SK-N-SH (cell line): ENCODE results near the gene EVC2.

Source experiments
- EP300 ChIP-seq, 2 experiments: IDR thresholded peaks; 2 replicates each; pipeline versions ENCODE4 v1.4.0 to v1.6.1; 2012; ENCODE audit warnings: borderline replicate concordance in 1 of 2, low read depth in 1 of 2, low read length in 1 of 2
- EZH2phosphoT487 ChIP-seq: fragments of 200-600 bp; sonication (generic); IDR thresholded peaks from 2 replicates; pipeline ENCODE4 v1.6.1; 2017; ENCODE audit warnings: low read depth, mixed run types, mild to moderate bottlenecking, antibody characterized with exemption, moderate library complexity, borderline replicate concordance
- IRF3 ChIP-seq: fragments of 150-350 bp; IDR thresholded peaks from 2 replicates; pipeline ENCODE4 v1.6.1; 2016; ENCODE audit warnings: mild to moderate bottlenecking, low read depth, low read length
- MAX ChIP-seq: IDR thresholded peaks from 2 replicates; pipeline ENCODE4 v1.4.0; 2012; ENCODE audit warnings: low read depth
- RAD21 ChIP-seq: IDR thresholded peaks from 2 replicates; pipeline ENCODE4 v1.6.1; 2012; ENCODE audit warnings: mild to moderate bottlenecking, low read length
- RFX5 ChIP-seq: IDR thresholded peaks from 2 replicates; pipeline ENCODE4 v1.6.1; 2012; ENCODE audit warnings: mild to moderate bottlenecking, improper control_type of control experiment, low read length
- SIN3A ChIP-seq: IDR thresholded peaks from 2 replicates; pipeline ENCODE4 v1.6.1; 2012; ENCODE audit warnings: low read depth, mild to moderate bottlenecking, low read length, moderate library complexity, borderline replicate concordance
- TF ChIP-seq, protein P1 (sequence below): fragments of 200-600 bp; sonication (generic); IDR thresholded peaks from 2 replicates; pipeline ENCODE4 v1.6.1; 2017; ENCODE audit warnings: antibody characterized with exemption, mild to moderate bottlenecking, moderate library complexity
- TF ChIP-seq, protein P2 (sequence below): IDR thresholded peaks from 2 replicates; pipeline ENCODE4 v1.4.0; 2012; ENCODE audit warnings: low read depth, borderline replicate concordance

DNA sequence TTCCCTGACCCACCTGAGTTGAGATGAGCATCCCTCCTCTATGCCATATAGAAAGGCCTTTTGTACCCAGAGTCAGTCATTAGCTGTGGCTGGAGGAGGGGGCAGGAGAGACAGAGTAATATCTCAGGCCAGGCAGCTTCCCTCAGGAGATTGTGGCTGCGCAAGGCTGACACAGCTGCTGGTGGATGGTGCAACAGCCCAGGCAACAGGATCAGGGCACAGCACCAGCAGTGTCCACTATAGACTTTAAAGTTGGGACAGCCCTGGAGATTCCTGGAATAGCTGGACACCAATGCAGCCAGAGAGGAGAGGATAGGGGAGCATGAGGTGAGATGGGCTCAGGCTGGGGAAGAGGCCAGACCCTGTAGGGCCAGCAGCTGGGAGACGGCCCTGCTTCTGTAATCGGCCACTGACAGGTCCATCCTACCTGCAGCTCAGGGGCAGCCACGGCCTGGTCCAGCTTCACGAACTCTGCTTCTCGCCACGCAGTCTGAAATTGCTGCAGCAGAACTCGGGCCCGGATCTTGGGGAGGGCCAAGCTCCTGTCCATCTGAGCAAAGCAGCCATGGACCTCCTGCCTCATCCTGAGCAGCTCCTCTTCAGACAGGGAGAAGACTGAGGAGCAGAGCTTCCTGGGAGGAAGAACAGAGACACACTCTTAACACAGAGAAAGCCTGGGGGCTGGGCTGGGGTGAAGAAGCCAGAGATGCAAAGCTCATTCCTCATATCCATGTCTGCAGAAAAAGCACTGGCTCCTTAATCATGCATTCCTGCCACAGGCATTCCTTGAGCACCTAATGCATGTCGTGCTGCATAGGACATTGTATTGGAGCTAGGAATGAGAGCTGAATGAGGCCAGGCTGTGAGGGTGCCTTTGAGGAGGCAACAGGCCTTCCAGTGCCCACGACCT lies 90.1 kb downstream of the EVC2 start:
- TF ChIP-seq, protein P1, sequence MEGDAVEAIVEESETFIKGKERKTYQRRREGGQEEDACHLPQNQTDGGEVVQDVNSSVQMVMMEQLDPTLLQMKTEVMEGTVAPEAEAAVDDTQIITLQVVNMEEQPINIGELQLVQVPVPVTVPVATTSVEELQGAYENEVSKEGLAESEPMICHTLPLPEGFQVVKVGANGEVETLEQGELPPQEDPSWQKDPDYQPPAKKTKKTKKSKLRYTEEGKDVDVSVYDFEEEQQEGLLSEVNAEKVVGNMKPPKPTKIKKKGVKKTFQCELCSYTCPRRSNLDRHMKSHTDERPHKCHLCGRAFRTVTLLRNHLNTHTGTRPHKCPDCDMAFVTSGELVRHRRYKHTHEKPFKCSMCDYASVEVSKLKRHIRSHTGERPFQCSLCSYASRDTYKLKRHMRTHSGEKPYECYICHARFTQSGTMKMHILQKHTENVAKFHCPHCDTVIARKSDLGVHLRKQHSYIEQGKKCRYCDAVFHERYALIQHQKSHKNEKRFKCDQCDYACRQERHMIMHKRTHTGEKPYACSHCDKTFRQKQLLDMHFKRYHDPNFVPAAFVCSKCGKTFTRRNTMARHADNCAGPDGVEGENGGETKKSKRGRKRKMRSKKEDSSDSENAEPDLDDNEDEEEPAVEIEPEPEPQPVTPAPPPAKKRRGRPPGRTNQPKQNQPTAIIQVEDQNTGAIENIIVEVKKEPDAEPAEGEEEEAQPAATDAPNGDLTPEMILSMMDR: no peak
- TF ChIP-seq MAX: no peak
- TF ChIP-seq RAD21: no peak
- no peak for TF ChIP-seq SIN3A
- no peak for TF ChIP-seq IRF3
- TF ChIP-seq, protein P2, sequence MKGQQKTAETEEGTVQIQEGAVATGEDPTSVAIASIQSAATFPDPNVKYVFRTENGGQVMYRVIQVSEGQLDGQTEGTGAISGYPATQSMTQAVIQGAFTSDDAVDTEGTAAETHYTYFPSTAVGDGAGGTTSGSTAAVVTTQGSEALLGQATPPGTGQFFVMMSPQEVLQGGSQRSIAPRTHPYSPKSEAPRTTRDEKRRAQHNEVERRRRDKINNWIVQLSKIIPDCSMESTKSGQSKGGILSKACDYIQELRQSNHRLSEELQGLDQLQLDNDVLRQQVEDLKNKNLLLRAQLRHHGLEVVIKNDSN: no peak
- TF ChIP-seq EP300 (IDR thresholded peaks at IDR 0.05; ENCODE audit: borderline replicate concordance in 1 of 2, low read depth in 1 of 2, low read length in 1 of 2): no peak
- TF ChIP-seq EZH2phosphoT487: no peak
- TF ChIP-seq RFX5: no peak
